GM04503 (cell line): Measurements from ENCODE around the gene MYT1.

Experiments
- DNase-seq: peaks from one replicate; pipeline ENCODE4 v3.0.0-alpha.2; 2012; ENCODE audit warnings: low read depth

The MYT1 gene

GRCh38 chr20:64193058-64193457 is 28.8 kb downstream of the MYT1 start:
- no peak for DNase-seq

- DNase-seq = no peak
Observed at GRCh38 chr20:64194269-64194668, 30.0 kb downstream of the MYT1 start.

GRCh38 chr20:64196309-64196708 is 32.1 kb downstream of the MYT1 start:
- DNase-seq = no peak

GRCh38 chr20:64196847-64197306 is 32.6 kb downstream of the MYT1 start:
- DNase-seq = no peak

GRCh38 chr20:64198347-64198746 is 34.1 kb downstream of the MYT1 start:
- DNase-seq = no peak

- no peak for DNase-seq
Observed at GRCh38 chr20:64199395-64199794, 35.1 kb downstream of the MYT1 start.

GRCh38 chr20:64200740-64201139 is 36.5 kb downstream of the MYT1 start:
- no peak for DNase-seq

- no peak for DNase-seq
Observed at GRCh38 chr20:64201653-64202052, 37.4 kb downstream of the MYT1 start.

GRCh38 chr20:64203037-64203777 is 39.0 kb downstream of the MYT1 start:
- DNase-seq = no peak

- no peak for DNase-seq
Observed at GRCh38 chr20:64205611-64206026, 41.4 kb downstream of the MYT1 start.

GRCh38 chr20:64206614-64207013 is 42.4 kb downstream of the MYT1 start:
- DNase-seq = no peak

GRCh38 chr20:64207641-64208590 is 43.7 kb downstream of the MYT1 start:
- DNase-seq = no peak

- DNase-seq = no peak
Observed at GRCh38 chr20:64209148-64209547, 44.9 kb downstream of the MYT1 start.

- DNase-seq = no peak
Observed at GRCh38 chr20:64210656-64211369, 46.6 kb downstream of the MYT1 start.

- DNase-seq = no peak
Observed at GRCh38 chr20:64211874-64212658, 47.8 kb downstream of the MYT1 start.

- peak; percentile 12 for DNase-seq
Observed at GRCh38 chr20:64212755-64213154, 48.5 kb downstream of the MYT1 start.

GRCh38 chr20:64214113-64214512 is 49.9 kb downstream of the MYT1 start:
- DNase-seq = no peak

GRCh38 chr20:64214952-64215351 is 50.7 kb downstream of the MYT1 start:
- DNase-seq = no peak

- DNase-seq = no peak
Observed at GRCh38 chr20:64216036-64216435, 51.8 kb downstream of the MYT1 start.

- no peak for DNase-seq
Observed at GRCh38 chr20:64216910-64217309, 52.7 kb downstream of the MYT1 start.

GRCh38 chr20:64217539-64218221 is 53.4 kb downstream of the MYT1 start:
- DNase-seq = no peak
